ENCODE results near the gene SLC29A2. TPM values are rescaled to one million over a fixed set of nuclear protein-coding genes. Genes with fewer than 3 reads are reported as not detected.
A peak's percentile ranks its signal among the peaks of the same experiment; 100 is the strongest.

SLC29A2 gene
- total RNA-seq, 6 donors from 2014 or later: 8.3 to 20.5 (median 13.1) TPM

- Histone ChIP-seq H3K9me3 (no peaks in the 10 kb centered on the region), H3K36me3 (no peaks in the 10 kb centered on the region), H3K27me3 (no peaks in the 10 kb centered on the region), H3K4me3 (peak overlapping the region in 2 of 4 donors; percentile 48 to 71), H3K27ac (peak overlapping the region; percentile 67 to 86 (median 84)), H3K4me1 (peaks cover 32 to 42% (median 33%) of the 10 kb centered on the region in 4 donors)
- ATAC-seq (ENCODE audit: low FRiP score in 2 of 2) (peak in 1 of 2 donors; percentile 58), DNase-seq (peak; percentile 58 to 73)
- WGBS, 2 donors: 33 to 35% methylated on average over 9 to 16 of the region's 16 CpGs
- TF ChIP-seq CTCF (IDR thresholded peaks at IDR 0.05): no peak
- TF ChIP-seq EP300 (IDR thresholded peaks at IDR 0.05): no peak
- TF ChIP-seq POLR2AphosphoS5 (IDR thresholded peaks at IDR 0.05): peak; percentile 36 to 55
- no peak for TF ChIP-seq POLR2A (IDR thresholded peaks at IDR 0.05)
These were observed 53.6 kb downstream of the SLC29A2 start for GRCh38 chr11:66317723-66318599.

GRCh38 chr11:66317322-66317722, 54.2 kb downstream of the SLC29A2 start:
- DNase-seq: peak in 1 of 2 donors; percentile 84
- TF ChIP-seq POLR2AphosphoS5 (IDR thresholded peaks at IDR 0.05): no peak
- TF ChIP-seq POLR2A (IDR thresholded peaks at IDR 0.05): no peak
- no peak for TF ChIP-seq EP300 (IDR thresholded peaks at IDR 0.05)
- no peak for TF ChIP-seq CTCF (IDR thresholded peaks at IDR 0.05)

GRCh38 chr11:66316849-66317251, 54.7 kb downstream of the SLC29A2 start, which contains the start of gene CD248:
Gene CD248 (minus strand): TSS chr11:66317044. CDS start chr11:66317027, 17 bp downstream.
- Histone ChIP-seq H3K9me3 (no peaks in the 10 kb centered on the region), H3K27me3 (no peaks in the 10 kb centered on the region), H3K27ac (peak within 1 kb of the TSS; percentile 67 to 86 (median 84)), H3K4me3 (peak within 1 kb of the TSS; percentile 8 to 71 (median 38)), H3K36me3 (no peaks in the 10 kb centered on the region), H3K4me1 (peaks cover 32 to 44% (median 36%) of the 10 kb centered on the region in 4 donors)
- WGBS, 2 donors: 24% methylated on average over 7 of the region's 29 CpGs; no CpG with 5 or more reads in 1 of the 2 donors
- DNase-seq (peak; percentile 50 to 90), ATAC-seq (ENCODE audit: low FRiP score in 2 of 2) (peak in 1 of 2 donors; percentile 53)
- TF ChIP-seq POLR2A (IDR thresholded peaks at IDR 0.05) (peak in 1 of 4 donors; percentile 23), EP300 (IDR thresholded peaks at IDR 0.05) (no peak), POLR2AphosphoS5 (IDR thresholded peaks at IDR 0.05) (no peak)

More at GRCh38 chr11:66317322-66317722, 54.2 kb downstream of the SLC29A2 start:
- peak overlapping the region; percentile 67 to 86 (median 84) for H3K27ac ChIP-seq
- 17 to 18% methylated on average over 2 to 14 of the region's 14 CpGs for WGBS, 2 donors
- peaks cover 32 to 44% (median 34%) of the 10 kb centered on the region in 4 donors for H3K4me1 ChIP-seq
- H3K9me3 ChIP-seq: no peaks in the 10 kb centered on the region
- ATAC-seq (ENCODE audit: low FRiP score in 2 of 2): no peak
- H3K36me3 ChIP-seq: no peaks in the 10 kb centered on the region
- peak overlapping the region in 3 of 4 donors; percentile 29 to 71 (median 48) for H3K4me3 ChIP-seq
- H3K27me3 ChIP-seq: no peaks in the 10 kb centered on the region

- Histone ChIP-seq H3K27ac (peak overlapping the region; percentile 67 to 86 (median 84)), H3K9me3 (no peaks in the 10 kb centered on the region), H3K27me3 (no peaks in the 10 kb centered on the region), H3K4me1 (peaks cover 35 to 44% (median 39%) of the 10 kb centered on the region in 4 donors), H3K36me3 (no peaks in the 10 kb centered on the region), H3K4me3 (peak overlapping the region in 3 of 4 donors; percentile 29 to 71 (median 48))
- no peak for TF ChIP-seq POLR2A (IDR thresholded peaks at IDR 0.05)
- TF ChIP-seq POLR2AphosphoS5 (IDR thresholded peaks at IDR 0.05): no peak
- TF ChIP-seq CTCF (IDR thresholded peaks at IDR 0.05): no peak
- no peak for TF ChIP-seq EP300 (IDR thresholded peaks at IDR 0.05)
- WGBS, 2 donors: 71 to 78% methylated on average over 24 to 33 of the region's 52 CpGs
- DNase-seq: peak in 1 of 2 donors; percentile 83
- no peak for ATAC-seq (ENCODE audit: low FRiP score in 2 of 2)
These were observed 55.4 kb downstream of the SLC29A2 start for GRCh38 chr11:66315921-66316811.

Measured in upper lobe of left lung (tissue), 6 donors.